LNCAP (cell line): ENCODE data around the gene SLC25A18.

Experiments
- TF ChIP-seq, protein P1 (sequence below): fragments of 450-650 bp; IDR thresholded peaks from 2 replicates; pipeline ENCODE4 v1.5.1; 2017; ENCODE audit warnings: mild to moderate bottlenecking

The SLC25A18 gene

DNA sequence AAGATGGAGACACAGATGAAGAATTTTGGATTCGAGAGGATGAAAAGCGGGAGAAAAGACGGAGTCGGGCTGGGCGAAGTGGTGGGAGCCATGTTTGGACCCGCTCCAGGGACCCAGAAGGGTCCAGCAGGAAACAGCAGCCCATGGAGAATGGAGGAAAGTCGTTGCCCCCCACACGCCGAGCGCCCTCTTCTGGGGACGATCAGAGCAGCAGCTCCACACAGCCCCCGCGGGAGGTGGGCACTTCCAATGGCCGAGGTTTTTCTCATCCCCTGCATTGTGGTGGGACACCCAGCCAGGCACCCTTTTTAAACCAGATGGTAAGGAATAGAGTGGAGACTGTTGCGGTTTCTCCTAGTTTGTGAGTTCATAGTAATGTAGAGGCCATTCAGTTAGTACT, 22.8 kb upstream of the SLC25A18 start:
- TF ChIP-seq, protein P1, sequence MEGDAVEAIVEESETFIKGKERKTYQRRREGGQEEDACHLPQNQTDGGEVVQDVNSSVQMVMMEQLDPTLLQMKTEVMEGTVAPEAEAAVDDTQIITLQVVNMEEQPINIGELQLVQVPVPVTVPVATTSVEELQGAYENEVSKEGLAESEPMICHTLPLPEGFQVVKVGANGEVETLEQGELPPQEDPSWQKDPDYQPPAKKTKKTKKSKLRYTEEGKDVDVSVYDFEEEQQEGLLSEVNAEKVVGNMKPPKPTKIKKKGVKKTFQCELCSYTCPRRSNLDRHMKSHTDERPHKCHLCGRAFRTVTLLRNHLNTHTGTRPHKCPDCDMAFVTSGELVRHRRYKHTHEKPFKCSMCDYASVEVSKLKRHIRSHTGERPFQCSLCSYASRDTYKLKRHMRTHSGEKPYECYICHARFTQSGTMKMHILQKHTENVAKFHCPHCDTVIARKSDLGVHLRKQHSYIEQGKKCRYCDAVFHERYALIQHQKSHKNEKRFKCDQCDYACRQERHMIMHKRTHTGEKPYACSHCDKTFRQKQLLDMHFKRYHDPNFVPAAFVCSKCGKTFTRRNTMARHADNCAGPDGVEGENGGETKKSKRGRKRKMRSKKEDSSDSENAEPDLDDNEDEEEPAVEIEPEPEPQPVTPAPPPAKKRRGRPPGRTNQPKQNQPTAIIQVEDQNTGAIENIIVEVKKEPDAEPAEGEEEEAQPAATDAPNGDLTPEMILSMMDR = peak; percentile 24; the same call in 1 of the 2 replicates

DNA sequence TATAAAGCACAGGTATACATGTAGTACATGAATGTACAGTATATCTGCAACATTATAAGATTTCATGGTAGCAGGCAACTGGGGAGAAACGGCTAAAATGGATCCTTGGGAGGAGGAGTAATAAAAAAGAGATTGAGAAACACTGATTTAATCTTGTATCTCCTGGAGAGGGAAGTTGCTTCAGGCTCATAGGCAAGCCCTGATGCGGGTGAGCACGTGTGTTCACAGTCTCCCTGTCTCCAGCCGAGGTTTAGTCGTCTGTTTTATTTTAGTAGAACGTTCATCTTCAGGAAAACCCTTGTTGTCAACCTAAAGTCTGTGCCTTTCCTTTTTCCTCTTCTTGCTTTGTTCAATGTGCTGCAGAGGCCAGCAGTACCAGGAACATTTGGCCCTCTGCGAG, 21.8 kb upstream of the SLC25A18 start:
- TF ChIP-seq, protein P1 = no peak

DNA sequence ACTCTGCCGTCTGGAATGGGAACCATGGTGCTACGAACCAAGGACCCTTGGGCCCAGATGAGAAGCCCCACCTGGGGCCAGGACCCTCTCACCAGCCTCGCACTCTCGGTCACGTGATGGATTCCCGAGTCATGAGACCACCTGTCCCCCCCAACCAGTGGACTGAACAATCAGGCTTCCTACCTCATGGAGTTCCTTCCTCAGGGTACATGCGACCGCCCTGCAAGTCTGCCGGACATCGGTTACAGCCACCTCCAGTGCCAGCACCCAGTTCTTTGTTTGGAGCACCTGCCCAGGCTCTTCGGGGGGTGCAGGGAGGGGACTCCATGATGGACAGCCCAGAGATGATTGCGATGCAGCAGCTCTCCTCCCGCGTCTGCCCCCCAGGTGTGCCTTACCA, 20.8 kb upstream of the SLC25A18 start:
- TF ChIP-seq, protein P1 = no peak

DNA sequence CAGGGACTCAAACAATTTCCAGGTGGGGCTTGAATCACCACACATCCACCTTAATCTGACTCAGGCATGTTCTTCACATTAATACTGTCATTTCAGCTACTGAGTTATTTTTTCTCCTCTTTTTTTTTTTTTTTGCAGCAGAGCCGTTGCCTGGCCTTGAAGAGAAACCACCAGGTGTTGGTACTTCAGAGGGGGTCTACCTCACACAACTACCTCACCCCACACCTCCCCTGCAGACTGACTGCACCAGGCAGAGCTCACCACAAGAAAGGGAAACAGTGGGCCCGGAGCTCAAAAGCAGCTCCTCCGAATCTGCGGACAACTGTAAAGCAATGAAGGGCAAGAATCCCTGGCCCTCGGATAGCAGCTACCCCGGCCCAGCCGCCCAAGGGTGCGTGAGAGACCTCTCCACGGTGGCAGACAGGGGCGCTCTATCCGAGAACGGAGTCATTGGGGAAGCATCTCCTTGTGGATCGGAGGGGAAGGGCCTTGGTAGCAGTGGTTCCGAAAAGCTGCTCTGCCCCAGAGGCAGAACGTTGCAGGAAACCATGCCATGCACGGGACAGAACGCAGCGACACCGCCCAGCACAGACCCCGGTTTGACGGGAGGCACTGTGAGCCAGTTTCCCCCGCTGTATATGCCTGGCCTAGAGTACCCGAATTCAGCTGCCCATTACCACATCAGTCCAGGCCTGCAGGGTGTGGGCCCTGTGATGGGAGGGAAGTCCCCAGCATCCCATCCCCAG, 15.1 kb upstream of the SLC25A18 start:
- TF ChIP-seq, protein P1 = no peak

DNA sequence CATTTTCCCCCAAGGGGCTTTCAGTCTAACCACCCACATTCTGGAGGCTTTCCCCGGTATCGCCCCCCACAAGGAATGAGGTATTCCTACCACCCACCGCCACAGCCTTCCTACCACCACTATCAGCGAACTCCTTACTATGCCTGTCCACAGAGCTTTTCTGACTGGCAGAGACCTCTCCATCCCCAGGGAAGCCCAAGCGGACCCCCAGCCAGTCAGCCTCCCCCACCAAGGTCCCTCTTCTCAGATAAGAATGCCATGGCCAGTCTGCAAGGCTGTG, 14.6 kb upstream of the SLC25A18 start:
- TF ChIP-seq, protein P1 = no peak

DNA sequence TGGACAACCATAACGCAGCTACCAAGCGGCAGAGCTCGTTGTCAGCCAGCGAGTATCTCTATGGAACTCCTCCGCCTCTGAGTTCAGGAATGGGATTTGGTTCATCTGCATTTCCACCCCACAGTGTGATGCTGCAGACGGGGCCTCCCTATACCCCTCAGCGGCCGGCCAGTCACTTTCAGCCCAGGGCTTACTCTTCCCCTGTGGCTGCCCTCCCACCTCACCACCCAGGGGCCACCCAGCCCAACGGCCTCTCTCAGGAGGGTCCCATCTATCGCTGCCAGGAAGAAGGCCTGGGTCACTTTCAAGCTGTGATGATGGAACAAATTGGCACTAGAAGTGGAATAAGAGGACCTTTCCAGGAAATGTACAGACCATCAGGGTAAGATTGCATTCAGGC, 14.1 kb upstream of the SLC25A18 start:
- TF ChIP-seq, protein P1 = no peak

DNA sequence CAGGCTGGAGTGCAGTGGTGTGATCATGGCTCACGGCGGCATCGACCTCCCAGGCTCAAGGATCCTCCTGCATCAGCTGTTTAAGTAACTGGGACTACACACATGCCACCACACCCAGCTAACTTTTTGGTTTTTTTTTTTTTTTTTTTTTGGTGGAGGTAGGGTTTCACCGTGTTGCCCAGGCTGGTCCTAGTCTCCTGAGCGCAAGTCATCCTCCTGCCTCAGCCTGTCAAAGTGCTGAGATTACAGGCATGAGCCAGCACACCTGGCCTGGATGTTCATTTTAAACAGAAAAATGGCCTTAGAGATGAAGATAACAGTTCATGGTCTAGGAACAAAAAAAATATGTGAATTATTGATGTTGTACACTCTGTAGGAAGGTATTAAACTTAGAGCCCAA, 13.6 kb upstream of the SLC25A18 start:
- TF ChIP-seq, protein P1 = no peak

DNA sequence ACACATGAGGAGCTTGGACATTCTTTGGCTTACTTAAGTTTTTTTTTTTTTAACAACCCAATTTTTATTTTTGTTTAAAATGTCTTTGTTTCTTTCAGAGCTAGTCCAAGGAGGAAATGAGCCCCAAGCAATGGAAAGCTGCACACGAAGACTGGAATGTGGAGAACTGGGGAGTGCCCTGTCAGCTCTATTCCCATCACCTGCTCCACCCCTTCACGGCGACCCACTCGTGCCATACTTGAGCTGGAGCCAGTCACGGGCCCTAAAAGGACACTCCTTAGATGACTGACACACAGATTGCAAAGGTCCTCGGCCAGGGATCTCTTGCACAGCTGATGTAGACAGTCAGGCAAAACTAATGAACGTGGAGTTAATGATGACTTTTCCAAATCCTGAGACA, 10.6 kb upstream of the SLC25A18 start:
- TF ChIP-seq, protein P1 = no peak
